Fibroblast of lung (primary cell): ENCODE measurements around the gene IREB2. TPM values are rescaled to one million over a fixed set of nuclear protein-coding genes. Genes with fewer than 3 reads are reported as not detected.
"Not testable (repeated sequence)": the region's sequence is repeated elsewhere in the genome, so short reads cannot be mapped to it uniquely, and the experiment has no call there.

Experiments used
- DNase-seq, 2 donors: peaks; one replicate each; pipeline versions ENCODE4 v3.0.0 to v3.0.0-alpha.2; 2010; ENCODE audit warnings: low read depth in 2 of 2
- H2AFZ ChIP-seq: 2 replicates; pipeline ENCODE4 v1.5.1; 2012; ENCODE audit warnings: low read length, control low read depth, inconsistent platforms
- H3K27ac ChIP-seq: 2 replicates; pipeline ENCODE4 v1.5.1; 2011; ENCODE audit warnings: low read length, control low read depth; ENCODE audit not compliant: insufficient read depth
- H3K27me3 ChIP-seq: 2 replicates; pipeline ENCODE4 v1.5.1; 2011; ENCODE audit warnings: mild to moderate bottlenecking, low read length; ENCODE audit not compliant: control insufficient read depth, insufficient read depth
- H3K36me3 ChIP-seq: 2 replicates; pipeline ENCODE4 v1.5.1; 2011; ENCODE audit warnings: low read length; ENCODE audit not compliant: control insufficient read depth, insufficient read depth
- H3K4me1 ChIP-seq: 2 replicates; pipeline ENCODE4 v1.5.1; 2011; ENCODE audit warnings: low read length; ENCODE audit not compliant: control insufficient read depth, insufficient read depth; ENCODE audit errors: extremely low read depth
- H3K4me2 ChIP-seq: 2 replicates; pipeline ENCODE4 v1.5.1; 2011; ENCODE audit warnings: low read length, control low read depth; ENCODE audit not compliant: insufficient read depth; ENCODE audit errors: extremely low read depth
- H3K4me3 ChIP-seq, 4 experiments: fragments of 200-600 bp in 1 of 4; sonication (generic) in 1 of 4; replicated peaks in 1 of 4; 2 replicates each; pipeline ENCODE4 v1.5.1; 2011 to 2016; ENCODE audit warnings: low read length in 4 of 4, low read depth in 3 of 4, mild to moderate bottlenecking in 3 of 4, control low read depth in 2 of 4, inconsistent platforms in 1 of 4, mixed read lengths in 1 of 4; ENCODE audit not compliant: insufficient read depth in 1 of 4; ENCODE audit errors: control extremely low read depth in 1 of 4
- H3K79me2 ChIP-seq: 2 replicates; pipeline ENCODE4 v1.5.1; 2012; ENCODE audit warnings: mild to moderate bottlenecking, low read length, inconsistent platforms; ENCODE audit not compliant: control insufficient read depth, insufficient read depth
- H3K9ac ChIP-seq: 2 replicates; pipeline ENCODE4 v1.5.1; 2011; ENCODE audit warnings: mild to moderate bottlenecking, low read length, control low read depth; ENCODE audit not compliant: insufficient read depth
- H3K9me3 ChIP-seq: 2 replicates; pipeline ENCODE4 v1.5.1; 2012; ENCODE audit warnings: low read depth, low read length; ENCODE audit not compliant: control insufficient read depth, insufficient read depth
- H4K20me1 ChIP-seq: 2 replicates; pipeline ENCODE4 v1.5.1; 2011; ENCODE audit warnings: low read length; ENCODE audit not compliant: control insufficient read depth, insufficient read depth; ENCODE audit errors: extremely low read depth
- CTCF ChIP-seq, 2 donors: IDR thresholded peaks in 1 of 2; conservative IDR thresholded peaks in 1 of 2; 1 replicate in 1 of 2; 2 replicates in 1 of 2; pipeline ENCODE4 v1.5.1; 2011 to 2012; ENCODE audit warnings: low read length in 2 of 2, control low read depth in 1 of 2, inconsistent platforms in 1 of 2, low read depth in 1 of 2, mild to moderate bottlenecking in 1 of 2
- EZH2 ChIP-seq: IDR thresholded peaks from 2 replicates; pipeline ENCODE4 v1.5.1; 2012; ENCODE audit warnings: low read length, control low read depth, mild to moderate bottlenecking; ENCODE audit errors: missing control alignments
- polyA plus RNA-seq, 2 donors: library from polyadenylated mRNA; depleted of rRNA in 1 of 2; stranded (reverse) in 1 of 2; unstranded in 1 of 2; fragments of >200 nt; gene quantifications; 2 replicates each; pipeline ENCODE4 v1.2.1, GENCODE V29; 2011 to 2012; ENCODE audit warnings: missing spikeins in 1 of 2
- total RNA-seq: library from RNA; depleted of rRNA; stranded (reverse); fragments of >200 nt; gene quantifications from 2 replicates; pipeline ENCODE4 v1.2.1, GENCODE V29; 2014

The IREB2 gene
- total and polyA plus RNA-seq, 2 donors (not counting 1 experiment from before 2014, with no cell fraction given): 20.3 to 30.6 TPM

GRCh38 chr15:78509726-78510312, 71.8 kb downstream of the IREB2 start:
- TF ChIP-seq CTCF (conservative IDR thresholded peaks at IDR 0.05 in 1 of 2, IDR thresholded peaks at IDR 0.05 in 1 of 2; ENCODE audit: low read depth in 1 of 2, low read length in 2 of 2) (no peak), EZH2 (no peak)

GRCh38 chr15:78520035-78520434, 82.0 kb downstream of the IREB2 start:
- not testable (repeated sequence) for H4K20me1 ChIP-seq, H3K36me3 ChIP-seq, H3K4me1 ChIP-seq, H3K79me2 ChIP-seq, H3K9ac ChIP-seq, H3K27me3 ChIP-seq, H3K4me2 ChIP-seq, H2AFZ ChIP-seq, DNase-seq, H3K4me3 ChIP-seq, H3K27ac ChIP-seq, H3K9me3 ChIP-seq

More at GRCh38 chr15:78509726-78510312, 71.8 kb downstream of the IREB2 start:
- H2AFZ ChIP-seq: no peak overlapping the region
- DNase-seq: no peak
- no peak overlapping the region for H3K4me2 ChIP-seq
- H3K4me1 ChIP-seq: no peaks in the 10 kb centered on the region
- no peaks in the 10 kb centered on the region for H3K27me3 ChIP-seq
- no peaks in the 10 kb centered on the region for H4K20me1 ChIP-seq
- H3K36me3 ChIP-seq: no peaks in the 10 kb centered on the region
- H3K4me3 ChIP-seq: no peak overlapping the region
- no peaks in the 10 kb centered on the region for H3K79me2 ChIP-seq
- no peak overlapping the region for H3K9ac ChIP-seq
- no peak overlapping the region for H3K27ac ChIP-seq
- H3K9me3 ChIP-seq: no peaks in the 10 kb centered on the region

- no peak for TF ChIP-seq EZH2
- DNase-seq: no peak
- H3K9me3 ChIP-seq: no peaks in the 10 kb centered on the region
- H2AFZ ChIP-seq: no peak overlapping the region
- no peak overlapping the region for H3K27ac ChIP-seq
- H4K20me1 ChIP-seq: no peaks in the 10 kb centered on the region
- H3K4me2 ChIP-seq: no peak overlapping the region
- no peaks in the 10 kb centered on the region for H3K36me3 ChIP-seq
- H3K27me3 ChIP-seq: no peaks in the 10 kb centered on the region
- H3K79me2 ChIP-seq: no peaks in the 10 kb centered on the region
- no peak overlapping the region for H3K9ac ChIP-seq
- H3K4me1 ChIP-seq: no peaks in the 10 kb centered on the region
- no peak overlapping the region for H3K4me3 ChIP-seq
Measured at GRCh38 chr15:78524230-78524629, 86.2 kb downstream of the IREB2 start.

- Histone ChIP-seq H3K9me3 (no peaks in the 10 kb centered on the region), H3K4me3 (no peak overlapping the region), H2AFZ (no peak overlapping the region), H3K27me3 (no peaks in the 10 kb centered on the region), H3K36me3 (no peaks in the 10 kb centered on the region), H4K20me1 (no peaks in the 10 kb centered on the region), H3K27ac (no peak overlapping the region), H3K9ac (no peak overlapping the region), H3K79me2 (no peaks in the 10 kb centered on the region), H3K4me1 (no peaks in the 10 kb centered on the region), H3K4me2 (no peak overlapping the region)
- no peak for TF ChIP-seq EZH2
- TF ChIP-seq CTCF (conservative IDR thresholded peaks at IDR 0.05 in 1 of 2, IDR thresholded peaks at IDR 0.05 in 1 of 2; ENCODE audit: low read depth in 1 of 2, low read length in 2 of 2): no peak
- DNase-seq: no peak
Measured at GRCh38 chr15:78527325-78527724, 89.3 kb downstream of the IREB2 start.
